ENCODE results near the gene DNAJC1. TPM values are rescaled to one million over a fixed set of nuclear protein-coding genes. Genes with fewer than 3 reads are reported as not detected.
A peak's percentile ranks its signal among the peaks of the same experiment; 100 is the strongest.

DNAJC1 gene
- total RNA-seq, 6 experiments from 2014 or later, result 16.0 to 106 (median 27.8) TPM

DNA sequence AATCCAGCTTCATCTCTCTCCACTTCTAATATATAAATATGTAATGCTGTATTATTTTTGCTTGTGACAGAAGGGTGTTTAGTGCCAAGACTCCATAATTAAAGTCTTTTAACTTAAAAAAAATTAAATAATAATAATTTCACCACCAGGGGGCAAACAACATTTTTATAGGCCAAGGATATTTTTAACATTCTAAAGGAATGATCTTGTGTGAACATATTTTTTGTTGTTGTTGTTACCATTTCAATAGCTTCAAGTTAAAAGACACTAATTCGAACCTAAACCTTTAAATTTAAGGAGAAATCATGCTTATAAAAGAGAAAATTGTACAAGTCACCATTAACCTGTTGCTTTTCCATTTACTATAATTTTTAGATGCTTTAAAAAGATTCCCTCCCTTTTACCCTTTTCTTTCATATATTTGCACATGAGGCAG, 7.5 kb upstream of the DNAJC1 start:
- H3K27me3 ChIP-seq, result no peaks in the 10 kb centered on the region
- TF ChIP-seq CTCF (IDR thresholded peaks at IDR 0.05) (peak; percentile 33 to 57 (median 52)), POLR2A (IDR thresholded peaks at IDR 0.05) (no peak)
- no peak overlapping the region for H3K4me3 ChIP-seq
- no peaks in the 10 kb centered on the region for H3K36me3 ChIP-seq
- H3K9me3 ChIP-seq, result no peaks in the 10 kb centered on the region
- intact Hi-C loops (cut with DNase I), result no loop called here
- 4% methylated on average over 1 of the region's 1 CpG for WGBS (ENCODE audit: insufficient coverage, low coverage, low lambda C conversion rate, missing lambda C conversion rate)
- no peaks in the 10 kb centered on the region for H3K4me1 ChIP-seq
- H3K27ac ChIP-seq, result no peak overlapping the region
- peak in 1 of 4 donors; percentile 17 for ATAC-seq
- no peak for DNase-seq

- TF ChIP-seq POLR2A (IDR thresholded peaks at IDR 0.05) (no peak), CTCF (IDR thresholded peaks at IDR 0.05) (no peak)
- H3K36me3 ChIP-seq, result no peaks in the 10 kb centered on the region
- WGBS (ENCODE audit: insufficient coverage, low coverage, low lambda C conversion rate, missing lambda C conversion rate), result 50% methylated on average over 4 of the region's 4 CpGs
- no peak for ATAC-seq
- no peak overlapping the region for H3K27ac ChIP-seq
- intact Hi-C loops (cut with DNase I), result no loop called here
- H3K4me3 ChIP-seq, result no peak overlapping the region
- no peaks in the 10 kb centered on the region for H3K9me3 ChIP-seq
- H3K27me3 ChIP-seq, result no peaks in the 10 kb centered on the region
- H3K4me1 ChIP-seq, result no peaks in the 10 kb centered on the region
- DNase-seq, result no peak
Measured at GRCh38 chr10:22010539-22010938, 7.0 kb upstream of the DNAJC1 start.

DNA sequence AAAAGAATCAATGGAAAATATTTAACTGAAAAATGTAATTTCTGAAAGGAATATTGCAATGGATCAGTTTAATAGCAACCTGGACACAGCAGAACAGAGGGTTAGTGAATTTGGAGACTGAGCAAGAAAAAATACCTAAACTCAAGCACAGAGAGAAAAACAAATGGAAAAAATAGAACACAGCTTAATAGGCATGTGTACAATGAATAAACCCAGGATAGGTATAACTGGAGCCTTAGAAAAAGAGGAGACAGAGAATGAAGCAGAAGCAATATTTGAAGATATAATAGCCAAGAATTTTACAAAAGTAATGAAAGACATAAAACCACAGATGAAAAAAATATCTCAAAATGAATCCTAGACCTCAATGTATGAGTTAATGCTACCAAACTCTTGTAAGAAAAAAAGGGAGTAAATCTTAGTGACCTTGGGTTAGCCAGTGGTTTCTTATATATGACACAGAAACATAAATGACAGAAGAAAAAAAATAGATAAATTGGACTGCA, 2.9 kb upstream of the DNAJC1 start:
- TF ChIP-seq CTCF (IDR thresholded peaks at IDR 0.05) (no peak), POLR2A (IDR thresholded peaks at IDR 0.05) (no peak)
- DNase-seq (no peak), ATAC-seq (no peak)
- Histone ChIP-seq H3K27me3 (no peaks in the 10 kb centered on the region), H3K27ac (no peak overlapping the region), H3K4me1 (peaks cover 0 to 8% (median 3%) of the 10 kb centered on the region in 4 donors), H3K36me3 (no peaks in the 10 kb centered on the region), H3K4me3 (no peak overlapping the region), H3K9me3 (no peaks in the 10 kb centered on the region)
- intact Hi-C loops (cut with DNase I), result loop anchor here in 1 of 2 donors (10.0 kb wide), 1 partner anchor 988 kb away; no protein-coding TSS in a partner anchor

DNA sequence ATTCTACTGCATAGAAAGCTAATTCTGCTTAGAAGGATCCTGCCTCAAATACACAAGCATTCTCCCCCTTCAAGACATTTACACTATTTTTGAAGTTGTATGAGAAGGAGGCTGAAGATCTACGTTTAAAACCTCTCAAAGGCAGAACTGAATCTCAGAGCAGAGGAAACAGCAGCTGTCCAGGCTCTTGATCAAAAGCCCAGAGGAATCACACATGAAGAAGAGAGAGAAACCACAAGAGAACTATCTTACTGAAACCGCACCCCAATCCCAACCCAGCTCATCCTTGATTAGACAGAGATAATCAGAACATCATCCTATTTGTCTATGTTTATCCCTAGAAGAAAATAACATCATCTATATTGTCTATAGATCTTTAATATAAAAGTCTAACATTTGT, 2.2 kb upstream of the DNAJC1 start:
- no peaks in the 10 kb centered on the region for H3K27me3 ChIP-seq
- intact Hi-C loops (cut with DNase I), result loop anchor here in 1 of 2 donors (10.0 kb wide), 1 partner anchor 989 kb away; no protein-coding TSS in a partner anchor
- 56% methylated on average over 2 of the region's 2 CpGs for WGBS (ENCODE audit: insufficient coverage, low coverage, low lambda C conversion rate, missing lambda C conversion rate)

More for the DNA sequence above, 2.2 kb upstream of the DNAJC1 start:
- no peaks in the 10 kb centered on the region for H3K36me3 ChIP-seq
- H3K9me3 ChIP-seq, result no peaks in the 10 kb centered on the region
- H3K4me3 ChIP-seq, result no peak overlapping the region
- ATAC-seq (no peak), DNase-seq (no peak)
- no peak overlapping the region for H3K27ac ChIP-seq
- peaks cover 0 to 8% (median 3%) of the 10 kb centered on the region in 4 donors for H3K4me1 ChIP-seq
- no peak for TF ChIP-seq POLR2A (IDR thresholded peaks at IDR 0.05)
- TF ChIP-seq CTCF (IDR thresholded peaks at IDR 0.05), result no peak
